Bronchial epithelial cell (primary cell): ENCODE measurements around the gene CENPS. TPM values are rescaled to one million over a fixed set of nuclear protein-coding genes. Genes with fewer than 3 reads are reported as not detected.
A peak's percentile ranks its signal among the peaks of the same experiment; 100 is the strongest.
"Not testable (repeated sequence)": the region's sequence is repeated elsewhere in the genome, so short reads cannot be mapped to it uniquely, and the experiment has no call there.

Experiments
- DNase-seq: peaks from one replicate; pipeline ENCODE4 v3.0.0-alpha.2; 2010; ENCODE audit warnings: low read depth
- FAIRE-seq: peaks from 2 replicates; lab custom pipeline; 2011; peaks lifted over from hg19 to GRCh38; lab: Jason Lieb, UNC
- H3K27me3 ChIP-seq: 2 replicates; pipeline ENCODE4 v1.5.1; 2011; ENCODE audit warnings: low read length; ENCODE audit not compliant: control insufficient read depth, insufficient read depth
- H3K36me3 ChIP-seq: 2 replicates; pipeline ENCODE4 v1.5.1; 2011; ENCODE audit warnings: low read length; ENCODE audit not compliant: control insufficient read depth, insufficient read depth
- H3K4me3 ChIP-seq: 2 replicates; pipeline ENCODE4 v1.5.1; 2011; ENCODE audit warnings: mild to moderate bottlenecking, low read depth, low read length, control low read depth
- total RNA-seq: library from RNA; depleted of rRNA; stranded (reverse); fragments of >200 nt; gene quantifications from 2 replicates; pipeline ENCODE4 v1.2.1, GENCODE V29; 2014
- TF ChIP-seq, protein P1 (sequence below): IDR thresholded peaks from 2 replicates; pipeline ENCODE4 v1.5.1; 2011; ENCODE audit warnings: mild to moderate bottlenecking, moderate library complexity, low read length, control low read depth, inconsistent platforms; ENCODE audit not compliant: insufficient read depth, severe bottlenecking

The CENPS gene
- total RNA-seq, 1 donor from 2014 or later = 8.4 TPM

DNA sequence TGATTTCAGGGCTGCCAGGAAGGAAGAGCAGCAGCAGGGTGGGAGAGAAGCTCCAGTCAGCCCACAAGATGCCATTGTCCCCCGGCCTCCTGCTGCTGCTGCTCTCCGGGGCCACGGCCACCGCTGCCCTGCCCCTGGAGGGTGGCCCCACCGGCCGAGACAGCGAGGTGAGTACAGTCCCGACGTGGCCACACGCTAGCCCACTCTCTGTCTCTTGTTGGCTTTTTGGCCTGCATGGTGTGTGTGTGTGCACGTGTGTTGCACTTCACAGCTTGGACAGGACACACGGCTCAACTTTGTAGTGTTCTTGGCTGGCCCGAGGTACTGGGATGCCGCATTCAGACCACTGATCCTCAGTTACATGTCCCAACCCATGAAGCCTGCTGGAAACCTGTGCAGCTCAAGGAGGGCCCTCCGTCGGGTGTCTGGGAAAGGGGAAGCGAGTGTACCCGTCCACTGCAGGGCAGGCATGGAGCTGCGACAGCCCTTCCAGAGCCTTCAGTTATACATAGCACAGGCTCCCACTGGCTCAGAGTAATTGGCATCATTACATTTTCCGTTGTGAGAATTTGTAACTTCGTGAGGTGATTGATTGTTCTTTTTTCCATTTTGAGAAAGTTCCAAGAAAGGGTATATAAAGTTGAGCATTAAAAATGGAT is 20.1 kb downstream of the CENPS start:
- no peak for DNase-seq
- Histone ChIP-seq H3K4me3 (no peak overlapping the region), H3K27me3 (no peaks in the 10 kb centered on the region), H3K36me3 (no peaks in the 10 kb centered on the region)
- no peak for FAIRE-seq
- TF ChIP-seq, protein P1, sequence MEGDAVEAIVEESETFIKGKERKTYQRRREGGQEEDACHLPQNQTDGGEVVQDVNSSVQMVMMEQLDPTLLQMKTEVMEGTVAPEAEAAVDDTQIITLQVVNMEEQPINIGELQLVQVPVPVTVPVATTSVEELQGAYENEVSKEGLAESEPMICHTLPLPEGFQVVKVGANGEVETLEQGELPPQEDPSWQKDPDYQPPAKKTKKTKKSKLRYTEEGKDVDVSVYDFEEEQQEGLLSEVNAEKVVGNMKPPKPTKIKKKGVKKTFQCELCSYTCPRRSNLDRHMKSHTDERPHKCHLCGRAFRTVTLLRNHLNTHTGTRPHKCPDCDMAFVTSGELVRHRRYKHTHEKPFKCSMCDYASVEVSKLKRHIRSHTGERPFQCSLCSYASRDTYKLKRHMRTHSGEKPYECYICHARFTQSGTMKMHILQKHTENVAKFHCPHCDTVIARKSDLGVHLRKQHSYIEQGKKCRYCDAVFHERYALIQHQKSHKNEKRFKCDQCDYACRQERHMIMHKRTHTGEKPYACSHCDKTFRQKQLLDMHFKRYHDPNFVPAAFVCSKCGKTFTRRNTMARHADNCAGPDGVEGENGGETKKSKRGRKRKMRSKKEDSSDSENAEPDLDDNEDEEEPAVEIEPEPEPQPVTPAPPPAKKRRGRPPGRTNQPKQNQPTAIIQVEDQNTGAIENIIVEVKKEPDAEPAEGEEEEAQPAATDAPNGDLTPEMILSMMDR = no peak

DNA sequence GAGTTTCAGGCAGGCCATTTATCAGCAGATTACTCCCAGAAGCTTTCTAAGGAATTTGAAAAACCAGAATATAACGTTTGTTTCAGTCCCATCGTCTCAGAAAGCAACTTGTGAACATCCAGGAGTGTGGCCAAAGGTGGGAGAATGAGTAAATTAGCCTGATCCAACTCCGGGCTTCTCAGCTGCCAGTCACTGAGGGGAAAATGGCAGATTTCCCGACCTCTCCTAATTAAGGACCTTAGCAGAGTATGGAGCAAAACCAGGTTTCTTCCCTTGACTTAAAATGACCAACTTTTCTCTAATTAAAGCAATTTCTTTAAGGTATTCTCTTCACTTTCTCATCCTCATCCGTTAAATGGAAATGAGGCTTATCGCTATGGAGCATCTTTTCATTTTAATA is 20.6 kb downstream of the CENPS start:
- Histone ChIP-seq H3K4me3 (no peak overlapping the region), H3K27me3 (no peaks in the 10 kb centered on the region), H3K36me3 (no peaks in the 10 kb centered on the region)
- no peak for FAIRE-seq
- no peak for DNase-seq
- TF ChIP-seq, protein P1 = no peak

DNA sequence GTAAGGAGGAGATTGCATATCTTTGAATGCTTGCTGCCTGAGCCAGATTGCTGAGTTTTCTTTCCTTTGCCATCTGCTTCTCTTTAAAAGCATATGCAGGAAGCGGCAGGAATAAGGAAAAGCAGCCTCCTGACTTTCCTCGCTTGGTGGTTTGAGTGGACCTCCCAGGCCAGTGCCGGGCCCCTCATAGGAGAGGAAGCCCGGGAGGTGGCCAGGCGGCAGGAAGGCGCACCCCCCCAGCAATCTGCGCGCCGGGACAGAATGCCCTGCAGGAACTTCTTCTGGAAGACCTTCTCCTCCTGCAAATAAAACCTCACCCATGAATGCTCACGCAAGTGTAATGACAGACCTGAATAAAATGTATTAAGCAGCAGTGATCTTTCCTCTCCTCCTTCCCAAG is 21.1 kb downstream of the CENPS start:
- FAIRE-seq = no peak

DNA sequence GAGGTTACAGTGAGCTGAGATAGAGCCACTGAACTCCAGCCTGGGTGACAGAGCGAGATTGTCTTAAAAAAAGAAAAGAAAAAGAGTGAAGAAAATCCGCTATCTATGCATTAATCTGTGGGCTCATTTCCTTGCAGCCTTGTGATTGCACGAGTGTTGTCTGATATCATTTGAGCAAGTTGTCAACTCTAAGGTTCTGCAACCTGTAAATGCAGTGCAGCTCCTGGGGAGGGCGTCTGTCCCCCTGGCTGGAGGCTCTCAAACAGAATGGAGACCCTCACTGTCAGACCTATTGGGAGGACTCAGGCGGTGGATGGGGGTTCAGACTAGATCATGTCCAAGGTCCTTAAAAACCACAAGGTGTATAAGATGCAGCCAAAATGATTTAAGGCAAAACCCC is 25.8 kb downstream of the CENPS start:
- TF ChIP-seq, protein P1 = peak; percentile 12
- Histone ChIP-seq H3K27me3 (no peaks in the 10 kb centered on the region), H3K4me3 (no peak overlapping the region), H3K36me3 (no peaks in the 10 kb centered on the region)
- DNase-seq (no peak), FAIRE-seq (no peak)

More for the DNA sequence above, 21.1 kb downstream of the CENPS start:
- no peaks in the 10 kb centered on the region for H3K27me3 ChIP-seq
- H3K36me3 ChIP-seq = no peaks in the 10 kb centered on the region
- no peak for DNase-seq
- TF ChIP-seq, protein P1 = no peak
- H3K4me3 ChIP-seq = no peak overlapping the region

- peaks cover 2% of the 10 kb centered on the region for H3K36me3 ChIP-seq
- no peak for FAIRE-seq
- H3K4me3 ChIP-seq = no peak overlapping the region
- peak; percentile 75 for DNase-seq
- TF ChIP-seq, protein P1 = no peak
- no peaks in the 10 kb centered on the region for H3K27me3 ChIP-seq
Measured at GRCh38 chr1:10456661-10457060, 26.4 kb downstream of the CENPS start.

- H3K4me3 ChIP-seq, DNase-seq, H3K27me3 ChIP-seq, FAIRE-seq, H3K36me3 ChIP-seq: not testable (repeated sequence)
Measured at GRCh38 chr1:10457462-10457861, 27.2 kb downstream of the CENPS start.
